HG02610 (cell line): ENCODE data around the gene FBXO34.
"Not testable (repeated sequence)": the region's sequence is repeated elsewhere in the genome, so short reads cannot be mapped to it uniquely, and the experiment has no call there.

Source experiments
- ATAC-seq: cut with Tn5 transposase; IDR thresholded peaks from one replicate; pipeline ENCODE4 v1.9.1; 2021; ENCODE audit warnings: mild to moderate bottlenecking, moderate library complexity; ENCODE audit not compliant: unreplicated experiment

Gene FBXO34

GRCh38 chr14:55381040-55381439 lies 109.8 kb downstream of the FBXO34 start:
- no peak for ATAC-seq

- no peak for ATAC-seq
Observed at GRCh38 chr14:55381561-55381960, 110.3 kb downstream of the FBXO34 start.

GRCh38 chr14:55382483-55382882 lies 111.3 kb downstream of the FBXO34 start:
- no peak for ATAC-seq

GRCh38 chr14:55383056-55383466 lies 111.8 kb downstream of the FBXO34 start:
- ATAC-seq: not testable (repeated sequence)

DNA sequence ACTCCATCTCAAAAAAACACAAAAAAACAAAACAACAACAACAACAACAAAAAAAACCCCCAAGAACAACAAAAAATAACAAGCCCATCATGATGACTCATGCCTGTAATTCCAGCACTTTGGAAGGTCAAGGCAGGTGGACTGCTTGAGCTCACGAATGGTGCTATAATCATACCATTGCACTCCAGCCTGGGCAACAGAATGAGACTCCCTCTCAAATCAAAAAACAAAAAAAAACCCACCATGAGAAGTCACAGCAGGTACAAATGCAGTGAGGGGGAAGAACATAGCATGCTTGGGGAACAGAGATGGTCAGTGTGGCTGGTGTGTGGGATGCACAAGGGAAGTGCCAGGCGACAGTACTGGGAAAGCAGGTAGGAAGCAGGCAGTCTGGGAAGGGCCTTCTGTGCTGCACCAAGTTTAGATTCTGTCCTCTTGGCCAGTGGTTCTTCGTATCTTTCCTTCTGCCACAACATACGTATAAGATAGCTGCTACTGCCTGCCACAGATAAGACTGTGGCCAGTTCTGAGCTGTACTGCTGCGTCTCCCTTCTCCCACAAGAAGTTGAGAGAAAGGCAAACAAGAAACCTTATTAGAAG lies 112.4 kb downstream of the FBXO34 start:
- ATAC-seq: no peak

GRCh38 chr14:55384536-55384935 lies 113.3 kb downstream of the FBXO34 start:
- ATAC-seq: no peak

- ATAC-seq: no peak
Observed at GRCh38 chr14:55386037-55386808, 115.0 kb downstream of the FBXO34 start.

GRCh38 chr14:55387121-55387520 lies 115.9 kb downstream of the FBXO34 start:
- ATAC-seq: no peak

GRCh38 chr14:55388160-55388559 lies 116.9 kb downstream of the FBXO34 start:
- no peak for ATAC-seq

- ATAC-seq: no peak
Observed at GRCh38 chr14:55389330-55389729, 118.1 kb downstream of the FBXO34 start.

DNA sequence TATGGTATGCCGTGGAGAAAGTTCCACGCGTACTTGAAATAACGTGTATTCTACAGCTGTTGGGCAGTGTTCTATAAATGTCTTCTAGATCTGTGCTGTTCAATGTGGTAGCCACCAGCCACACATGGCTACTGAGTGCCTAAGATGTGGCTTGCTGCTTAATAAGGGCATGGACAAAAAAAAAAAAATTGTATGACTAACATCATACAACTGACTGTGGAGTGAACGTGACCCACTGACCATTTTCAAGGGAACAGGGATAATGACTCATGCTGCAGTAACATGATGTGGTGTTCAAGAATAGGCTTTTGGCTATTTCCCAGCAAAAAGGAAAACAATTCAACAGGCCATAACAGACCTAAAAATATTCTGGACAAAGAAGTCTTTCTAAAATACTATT lies 127.5 kb downstream of the FBXO34 start:
- no peak for ATAC-seq

DNA sequence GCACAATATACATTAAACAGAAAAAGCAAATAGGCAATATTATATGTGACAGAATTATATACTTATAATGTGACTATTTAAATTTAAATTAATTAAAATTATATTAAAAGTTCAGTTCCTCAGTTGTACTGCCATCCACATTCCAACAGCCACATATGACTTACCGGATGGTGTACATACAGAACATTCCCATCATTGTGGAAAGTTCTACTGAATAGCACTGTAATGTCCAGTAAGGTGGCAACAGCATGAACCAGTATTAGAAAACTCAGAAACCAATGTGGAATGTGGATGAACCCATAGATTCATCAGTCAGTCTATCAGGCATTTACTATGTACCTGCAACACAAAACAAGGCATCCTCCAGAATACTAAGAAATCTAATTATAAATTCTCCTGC lies 128.0 kb downstream of the FBXO34 start:
- ATAC-seq: no peak

DNA sequence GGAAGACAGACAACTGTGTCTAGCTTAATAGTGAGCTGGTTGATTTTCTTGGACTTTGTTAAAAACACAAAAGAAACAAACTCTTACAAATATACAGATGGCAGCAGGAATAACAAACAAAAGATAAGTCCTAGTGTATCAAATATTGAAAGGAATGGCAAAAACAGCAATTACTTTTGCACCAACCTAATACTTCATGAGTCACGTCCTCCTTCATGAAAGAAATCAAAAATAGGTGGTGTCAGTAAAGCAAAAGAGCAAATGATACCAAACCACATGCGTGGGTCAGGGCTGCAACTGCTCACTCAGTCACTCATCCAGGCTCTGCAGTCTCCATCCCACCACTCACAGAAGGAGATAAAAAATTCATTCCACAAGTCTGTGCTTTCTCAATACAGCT lies 128.6 kb downstream of the FBXO34 start:
- no peak for ATAC-seq

DNA sequence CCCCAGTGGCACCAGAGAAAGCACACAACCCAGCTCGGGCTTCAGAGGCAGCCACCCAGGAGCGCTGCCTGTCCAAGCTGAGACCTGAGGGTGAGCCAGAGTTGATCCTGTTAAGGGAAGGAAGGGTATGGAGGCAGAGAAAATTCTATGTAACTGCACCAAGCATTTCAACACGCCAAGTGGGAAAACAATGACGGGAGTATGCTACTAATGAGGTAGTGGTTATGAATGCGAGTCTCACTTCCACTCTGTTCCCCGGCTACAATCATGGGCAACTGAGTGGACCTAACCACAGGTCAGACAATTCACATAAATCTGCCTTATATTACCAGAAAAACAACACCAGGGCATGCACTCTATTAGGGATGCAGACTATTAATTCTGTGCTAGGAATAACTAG lies 130.5 kb downstream of the FBXO34 start:
- no peak for ATAC-seq
